Trophoblast cell (in vitro differentiated cells and primary cell): ENCODE results near the gene ADORA1.
A peak's percentile ranks its signal among the peaks of the same experiment; 100 is the strongest.

Experiments used
- DNase-seq, 2 donors: peaks; one replicate each; pipeline ENCODE4 v3.0.0-alpha.2; 2016
- H2AFZ ChIP-seq: 2 replicates; pipeline ENCODE4 v1.6.1; 2013; ENCODE audit warnings: low read length, moderate library complexity, mild to moderate bottlenecking; ENCODE audit not compliant: insufficient read depth, poor library complexity
- H2AK5ac ChIP-seq: 2 replicates; pipeline ENCODE4 v1.6.1; 2013; ENCODE audit warnings: mild to moderate bottlenecking, low read length
- H2BK120ac ChIP-seq: 2 replicates; pipeline ENCODE4 v1.6.1; 2013; ENCODE audit warnings: low read length, mild to moderate bottlenecking, moderate library complexity; ENCODE audit not compliant: insufficient read depth, poor library complexity
- H2BK12ac ChIP-seq: 2 replicates; pipeline ENCODE4 v1.6.1; 2013; ENCODE audit warnings: mild to moderate bottlenecking, low read length, moderate library complexity
- H2BK5ac ChIP-seq: 2 replicates; pipeline ENCODE4 v1.6.1; 2013; ENCODE audit warnings: low read length, low read depth, moderate library complexity, mild to moderate bottlenecking; ENCODE audit not compliant: poor library complexity
- H3K14ac ChIP-seq: 2 replicates; pipeline ENCODE4 v1.6.1; 2013; ENCODE audit warnings: mild to moderate bottlenecking, low read length
- H3K18ac ChIP-seq: 2 replicates; pipeline ENCODE4 v1.6.1; 2013; ENCODE audit warnings: mild to moderate bottlenecking, low read length
- H3K23ac ChIP-seq: 2 replicates; pipeline ENCODE4 v1.6.1; 2013; ENCODE audit warnings: low read length
- H3K27ac ChIP-seq: 2 replicates; pipeline ENCODE4 v1.5.1; 2013; ENCODE audit warnings: low read depth, mild to moderate bottlenecking, inconsistent platforms, low read length, moderate library complexity
- H3K27me3 ChIP-seq: 2 replicates; pipeline ENCODE4 v1.6.1; 2013; ENCODE audit warnings: inconsistent platforms, mild to moderate bottlenecking, low read length, moderate library complexity; ENCODE audit not compliant: insufficient read depth
- H3K36me3 ChIP-seq, 2 experiments: 1 replicate in 1 of 2; 2 replicates in 1 of 2; pipeline ENCODE4 v1.6.1; 2013; ENCODE audit warnings: low read length in 2 of 2, mild to moderate bottlenecking in 2 of 2, moderate library complexity in 1 of 2; ENCODE audit not compliant: insufficient read depth in 2 of 2, control insufficient read depth in 1 of 2
- H3K4ac ChIP-seq: 2 replicates; pipeline ENCODE4 v1.6.1; 2013; ENCODE audit warnings: low read depth, mild to moderate bottlenecking, low read length, moderate library complexity
- H3K4me1 ChIP-seq, 2 experiments: 1 replicate in 1 of 2; 2 replicates in 1 of 2; pipeline ENCODE4 v1.6.1; 2013; ENCODE audit warnings: low read length in 2 of 2, mild to moderate bottlenecking in 2 of 2, moderate library complexity in 1 of 2; ENCODE audit not compliant: insufficient read depth in 2 of 2, control insufficient read depth in 1 of 2
- H3K4me2 ChIP-seq: 2 replicates; pipeline ENCODE4 v1.6.1; 2013; ENCODE audit warnings: inconsistent platforms, mild to moderate bottlenecking, low read length, moderate library complexity
- H3K4me3 ChIP-seq: 2 replicates; pipeline ENCODE4 v1.5.1; 2013; ENCODE audit warnings: mild to moderate bottlenecking, low read depth, low read length, inconsistent platforms
- H3K79me1 ChIP-seq: one replicate; pipeline ENCODE4 v1.6.1; 2013; ENCODE audit warnings: low read length
- H3K79me2 ChIP-seq: 2 replicates; pipeline ENCODE4 v1.6.1; 2013; ENCODE audit warnings: low read length, mild to moderate bottlenecking; ENCODE audit not compliant: control insufficient read depth, insufficient read depth, poor library complexity
- H3K9ac ChIP-seq: 2 replicates; pipeline ENCODE4 v1.6.1; 2013; ENCODE audit warnings: mild to moderate bottlenecking, low read length
- H3K9me3 ChIP-seq: 2 replicates; pipeline ENCODE4 v1.6.1; 2013; ENCODE audit warnings: low read depth, mild to moderate bottlenecking, control low read depth, inconsistent platforms, low read length; ENCODE audit not compliant: insufficient read depth
- H4K12ac ChIP-seq: 2 replicates; pipeline ENCODE4 v1.6.1; 2013; ENCODE audit warnings: low read depth, mild to moderate bottlenecking, low read length, moderate library complexity
- H4K8ac ChIP-seq: 2 replicates; pipeline ENCODE4 v1.6.1; 2013; ENCODE audit warnings: low read depth, mild to moderate bottlenecking, low read length, moderate library complexity
- H4K91ac ChIP-seq: one replicate; pipeline ENCODE4 v1.6.1; 2013; ENCODE audit warnings: low read depth, mild to moderate bottlenecking, low read length, moderate library complexity
- WGBS: extraction: QIAGEN DNeasy Blood & Tissue Kit; methylation state at CpG from one replicate; pipeline ENCODE4 v1.1.7; 2013; ENCODE audit warnings: missing lambda C conversion rate; ENCODE audit not compliant: insufficient read length, insufficient coverage; ENCODE audit errors: extremely low coverage; 5-methylcytosine and 5-hydroxymethylcytosine counted together

ADORA1 gene

GRCh38 chr1:203126151-203126865 is 1.2 kb upstream of the ADORA1 start:
- Histone ChIP-seq H3K27me3 (peaks cover 19% of the 10 kb centered on the region), H2BK5ac (no peak overlapping the region), H3K23ac (no peak overlapping the region), H2BK12ac (no peak overlapping the region), H3K18ac (no peak overlapping the region), H4K8ac (no peak overlapping the region), H3K14ac (no peak overlapping the region), H3K9ac (no peak overlapping the region), H3K9me3 (peaks cover 1% of the 10 kb centered on the region), H3K79me1 (no peaks in the 10 kb centered on the region), H4K12ac (no peak overlapping the region), H3K4ac (no peak overlapping the region), H3K4me2 (no peak overlapping the region), H2AK5ac (no peak overlapping the region), H2AFZ (no peak overlapping the region), H2BK120ac (no peak overlapping the region), H3K27ac (no peak overlapping the region), H3K79me2 (no peaks in the 10 kb centered on the region), H4K91ac (no peak overlapping the region), H3K4me3 (no peak overlapping the region), H3K36me3 (no peaks in the 10 kb centered on the region), H3K4me1 (peaks cover 3 to 7% of the 10 kb centered on the region in 2 experiments)
- DNase-seq = peak in 1 of 2 donors; percentile 49
- no CpG with 5 or more reads among the region's 8 CpGs for WGBS

GRCh38 chr1:203126866-203127665 is 460 bp upstream of the ADORA1 start:
- no peak overlapping the region for H2BK12ac ChIP-seq
- peaks cover 19% of the 10 kb centered on the region for H3K27me3 ChIP-seq
- H3K4me1 ChIP-seq = peaks cover 3 to 7% of the 10 kb centered on the region in 2 experiments
- H3K18ac ChIP-seq = no peak overlapping the region
- no peak overlapping the region for H3K9ac ChIP-seq
- H4K91ac ChIP-seq = no peak overlapping the region
- H3K14ac ChIP-seq = no peak overlapping the region
- H2BK5ac ChIP-seq = no peak overlapping the region
- H3K79me1 ChIP-seq = no peaks in the 10 kb centered on the region
- WGBS = no CpG with 5 or more reads among the region's 12 CpGs
- H2BK120ac ChIP-seq = no peak overlapping the region
- no peak overlapping the region for H3K4ac ChIP-seq
- peaks cover 1% of the 10 kb centered on the region for H3K9me3 ChIP-seq
- no peak overlapping the region for H3K27ac ChIP-seq
- no peak overlapping the region for H2AK5ac ChIP-seq
- H3K79me2 ChIP-seq = no peaks in the 10 kb centered on the region
- H4K8ac ChIP-seq = no peak overlapping the region
- H3K4me3 ChIP-seq = no peak overlapping the region
- H3K23ac ChIP-seq = no peak overlapping the region
- H2AFZ ChIP-seq = no peak overlapping the region
- H3K36me3 ChIP-seq = no peaks in the 10 kb centered on the region
- no peak for DNase-seq
- no peak overlapping the region for H4K12ac ChIP-seq
- peak overlapping the region; percentile 55 for H3K4me2 ChIP-seq

GRCh38 chr1:203128431-203128715 is 847 bp downstream of the ADORA1 start:
- no peak overlapping the region for H4K12ac ChIP-seq
- H2AFZ ChIP-seq = no peak overlapping the region
- no peaks in the 10 kb centered on the region for H3K79me1 ChIP-seq
- no peak overlapping the region for H4K91ac ChIP-seq
- H3K9me3 ChIP-seq = no peaks in the 10 kb centered on the region
- no peak overlapping the region for H3K14ac ChIP-seq
- no peak overlapping the region for H3K18ac ChIP-seq
- no peak overlapping the region for H2BK12ac ChIP-seq
- no peak for DNase-seq
- H3K27me3 ChIP-seq = peaks cover 19% of the 10 kb centered on the region
- H3K4me1 ChIP-seq = peaks cover 3 to 7% of the 10 kb centered on the region in 2 experiments
- H4K8ac ChIP-seq = no peak overlapping the region
- H3K36me3 ChIP-seq = no peaks in the 10 kb centered on the region
- no peak overlapping the region for H2BK5ac ChIP-seq
- no peak overlapping the region for H3K4me3 ChIP-seq
- WGBS = no CpG with 5 or more reads among the region's 7 CpGs
- no peak overlapping the region for H2BK120ac ChIP-seq
- H3K4ac ChIP-seq = no peak overlapping the region
- no peak overlapping the region for H3K23ac ChIP-seq
- H3K79me2 ChIP-seq = no peaks in the 10 kb centered on the region
- H3K4me2 ChIP-seq = peak overlapping the region; percentile 55
- H2AK5ac ChIP-seq = no peak overlapping the region
- no peak overlapping the region for H3K27ac ChIP-seq
- no peak overlapping the region for H3K9ac ChIP-seq

- H3K23ac ChIP-seq = no peak overlapping the region
- no peak overlapping the region for H4K12ac ChIP-seq
- H4K8ac ChIP-seq = no peak overlapping the region
- no peak overlapping the region for H2BK5ac ChIP-seq
- WGBS = no CpG with 5 or more reads among the region's 29 CpGs
- peaks cover 3 to 7% of the 10 kb centered on the region in 2 experiments for H3K4me1 ChIP-seq
- H3K9me3 ChIP-seq = no peaks in the 10 kb centered on the region
- no peaks in the 10 kb centered on the region for H3K79me1 ChIP-seq
- H3K9ac ChIP-seq = no peak overlapping the region
- no peaks in the 10 kb centered on the region for H3K36me3 ChIP-seq
- H3K18ac ChIP-seq = no peak overlapping the region
- H3K14ac ChIP-seq = no peak overlapping the region
- no peak for DNase-seq
- no peak overlapping the region for H2BK120ac ChIP-seq
- no peak overlapping the region for H3K4ac ChIP-seq
- H4K91ac ChIP-seq = no peak overlapping the region
- H2BK12ac ChIP-seq = no peak overlapping the region
- H3K4me3 ChIP-seq = no peak overlapping the region
- H3K4me2 ChIP-seq = no peak overlapping the region
- peaks cover 19% of the 10 kb centered on the region for H3K27me3 ChIP-seq
- H3K79me2 ChIP-seq = no peaks in the 10 kb centered on the region
- no peak overlapping the region for H2AK5ac ChIP-seq
- H2AFZ ChIP-seq = no peak overlapping the region
- H3K27ac ChIP-seq = no peak overlapping the region
Measured at GRCh38 chr1:203128716-203129500, 1.4 kb downstream of the ADORA1 start.
